A549 (cell line): Measurements from ENCODE around the gene ARHGAP26. TPM values are rescaled to one million over a fixed set of nuclear protein-coding genes. Genes with fewer than 3 reads are reported as not detected.

Experiments used
- ATAC-seq, 2 experiments: fragments of 200-7000 bp in 1 of 2; fragments of >200 bp in 1 of 2; cut with Nextera tagmentation in 1 of 2; cut with Tn5 transposase in 1 of 2; 3 replicates each; pipeline versions ENCODE4 v1.8.0 to v1.9.1; 2018 to 2020; ENCODE audit warnings: mild to moderate bottlenecking in 1 of 2, moderate library complexity in 1 of 2
- CTCF ChIA-PET: fragments of 300-600 bp; sonication (Branson Sonifier 250); formaldehyde crosslinking; extraction: SDS; loops from one replicate; lab custom pipeline; 2021; ENCODE audit warnings: antibody characterized with exemption, inconsistent platforms; lab: Yijun Ruan, JAX
- POLR2A ChIA-PET: fragments of 350-600 bp; formaldehyde crosslinking; extraction: SDS; loops from one replicate; lab custom pipeline; 2021; ENCODE audit warnings: antibody characterized with exemption, inconsistent platforms; lab: Yijun Ruan, JAX
- DNase-seq, 2 experiments: peaks; one replicate each; pipeline versions ENCODE4 v3.0.0 to v3.0.0-alpha.2; 2011 to 2016; ENCODE audit warnings: low read depth in 1 of 2, low spot score in 1 of 2
- FAIRE-seq: peaks from 2 replicates; lab custom pipeline; 2011; peaks lifted over from hg19 to GRCh38; lab: Jason Lieb, UNC
- H3K27ac ChIP-seq, 2 experiments: fragments of >200 bp; sonication (Bioruptor Twin); formaldehyde crosslinking; 3 replicates each; pipeline ENCODE4 v1.5.1; 2016 to 2017
- H3K4me1 ChIP-seq: fragments of >200 bp; sonication (Bioruptor Twin); formaldehyde crosslinking; 3 replicates; pipeline ENCODE4 v1.6.1; 2016
- H3K4me2 ChIP-seq: fragments of >200 bp; sonication (Bioruptor Twin); formaldehyde crosslinking; 3 replicates; pipeline ENCODE4 v1.6.1; 2016
- H3K4me3 ChIP-seq: fragments of >200 bp; sonication (Bioruptor Twin); formaldehyde crosslinking; 3 replicates; pipeline ENCODE4 v1.5.1; 2016
- H3K9me3 ChIP-seq: fragments of >200 bp; sonication (Bioruptor Twin); formaldehyde crosslinking; 3 replicates; pipeline ENCODE4 v1.6.1; 2016
- BHLHE40 ChIP-seq: IDR thresholded peaks from 2 replicates; pipeline ENCODE4 v1.6.1; 2012; ENCODE audit warnings: low read depth, low read length, inconsistent platforms
- CBX2 ChIP-seq: fragments of 200-600 bp; sonication (generic); IDR thresholded peaks from 2 replicates; pipeline ENCODE4 v1.6.1; 2016; ENCODE audit warnings: low read depth, mild to moderate bottlenecking, borderline replicate concordance
- CHD4 ChIP-seq: fragments of 200-600 bp; sonication (generic); IDR thresholded peaks from 2 replicates; pipeline ENCODE4 v1.6.1; 2016; ENCODE audit warnings: antibody characterized with exemption, mild to moderate bottlenecking, borderline replicate concordance
- EHF ChIP-seq: fragments of 250-450 bp; sonication (Bioruptor Pico); IDR thresholded peaks from 2 replicates; pipeline ENCODE4 v1.5.0; 2020; ENCODE audit warnings: mild to moderate bottlenecking
- EHMT2 ChIP-seq: fragments of 200-600 bp; sonication (generic); IDR thresholded peaks from 2 replicates; pipeline ENCODE4 v1.6.1; 2016; ENCODE audit warnings: antibody characterized with exemption, low read depth, mild to moderate bottlenecking, moderate library complexity
- FOXS1 ChIP-seq: fragments of 250-450 bp; sonication (Bioruptor Pico); IDR thresholded peaks from 2 replicates; pipeline ENCODE4 v1.5.0; 2020; ENCODE audit warnings: mild to moderate bottlenecking, moderate library complexity
- GATA3 ChIP-seq: IDR thresholded peaks from 2 replicates; pipeline ENCODE4 v1.6.1; 2012; ENCODE audit warnings: borderline replicate concordance
- JUNB ChIP-seq: fragments of >200 bp; sonication (Bioruptor Twin); formaldehyde crosslinking; IDR thresholded peaks from 2 replicates; pipeline ENCODE4 v1.6.1; 2016
- KDM1A ChIP-seq: fragments of 200-600 bp; sonication (generic); IDR thresholded peaks from 2 replicates; pipeline ENCODE4 v1.6.1; 2016; ENCODE audit warnings: low read depth, mild to moderate bottlenecking
- MAX ChIP-seq: IDR thresholded peaks from 2 replicates; pipeline ENCODE4 v1.6.1; 2012
- MAZ ChIP-seq: fragments of 150-350 bp; IDR thresholded peaks from 2 replicates; pipeline ENCODE4 v1.6.1; 2014; ENCODE audit warnings: antibody characterized with exemption, low read depth, low read length, borderline replicate concordance
- RARB ChIP-seq: fragments of 250-450 bp; sonication (Bioruptor Pico); IDR thresholded peaks from 2 replicates; pipeline ENCODE4 v1.8.0; 2021; ENCODE audit warnings: mild to moderate bottlenecking, moderate library complexity
- REST ChIP-seq: fragments of 200-600 bp; sonication (generic); IDR thresholded peaks from 2 replicates; pipeline ENCODE4 v1.6.1; 2016; ENCODE audit warnings: antibody characterized with exemption, mild to moderate bottlenecking, moderate library complexity
- ZC3H11A ChIP-seq: fragments of 450-650 bp; IDR thresholded peaks from 2 replicates; pipeline ENCODE4 v1.6.1; 2014; ENCODE audit warnings: antibody characterized with exemption, mild to moderate bottlenecking
- ZFP36 ChIP-seq: fragments of 450-650 bp; IDR thresholded peaks from 2 replicates; pipeline ENCODE4 v1.6.1; 2014; ENCODE audit warnings: borderline replicate concordance; ENCODE audit not compliant: partially characterized antibody
- ZNF302 ChIP-seq: fragments of 250-450 bp; sonication (Bioruptor Pico); IDR thresholded peaks from 2 replicates; pipeline ENCODE4 v1.9.0; 2021; ENCODE audit warnings: inconsistent platforms, mild to moderate bottlenecking, moderate library complexity
- ZSCAN20 ChIP-seq: fragments of 250-450 bp; sonication (Bioruptor Pico); IDR thresholded peaks from 2 replicates; pipeline ENCODE4 v1.8.0; 2022; ENCODE audit warnings: mild to moderate bottlenecking, moderate library complexity
- WGBS: methylation state at CpG from one replicate; pipeline ENCODE4 v1.1.6; 2017; ENCODE audit errors: missing lambda C conversion rate; 5-methylcytosine and 5-hydroxymethylcytosine counted together
- polyA plus RNA-seq, 4 experiments: library from polyadenylated mRNA; depleted of rRNA in 3 of 4; stranded (reverse); fragments of >200 nt; fragmentation: RNase III in 1 of 4; extraction: RNeasy Plus Mini Kit Qiagen cat#74134 plus additional on column Dnase treatment in 1 of 4; gene quantifications; 2 replicates in 3 of 4; 3 replicates in 1 of 4; pipeline ENCODE4 v1.2.3, GENCODE V29; 2011 to 2017
- TF ChIP-seq, protein P1 (sequence below): fragments of >200 bp; sonication (Bioruptor Twin); formaldehyde crosslinking; IDR thresholded peaks from 3 replicates; pipeline ENCODE4 v1.6.1; 2016
- TF ChIP-seq, protein P2 (sequence below): fragments of >200 bp; sonication (Bioruptor Twin); formaldehyde crosslinking; IDR thresholded peaks from 3 replicates; pipeline ENCODE4 v1.5.1; 2016

ARHGAP26 gene
- polyA plus RNA-seq, 2 of the 4 experiments (the other 2 are of a cell fraction), result 6.6 to 19.1 TPM

DNA sequence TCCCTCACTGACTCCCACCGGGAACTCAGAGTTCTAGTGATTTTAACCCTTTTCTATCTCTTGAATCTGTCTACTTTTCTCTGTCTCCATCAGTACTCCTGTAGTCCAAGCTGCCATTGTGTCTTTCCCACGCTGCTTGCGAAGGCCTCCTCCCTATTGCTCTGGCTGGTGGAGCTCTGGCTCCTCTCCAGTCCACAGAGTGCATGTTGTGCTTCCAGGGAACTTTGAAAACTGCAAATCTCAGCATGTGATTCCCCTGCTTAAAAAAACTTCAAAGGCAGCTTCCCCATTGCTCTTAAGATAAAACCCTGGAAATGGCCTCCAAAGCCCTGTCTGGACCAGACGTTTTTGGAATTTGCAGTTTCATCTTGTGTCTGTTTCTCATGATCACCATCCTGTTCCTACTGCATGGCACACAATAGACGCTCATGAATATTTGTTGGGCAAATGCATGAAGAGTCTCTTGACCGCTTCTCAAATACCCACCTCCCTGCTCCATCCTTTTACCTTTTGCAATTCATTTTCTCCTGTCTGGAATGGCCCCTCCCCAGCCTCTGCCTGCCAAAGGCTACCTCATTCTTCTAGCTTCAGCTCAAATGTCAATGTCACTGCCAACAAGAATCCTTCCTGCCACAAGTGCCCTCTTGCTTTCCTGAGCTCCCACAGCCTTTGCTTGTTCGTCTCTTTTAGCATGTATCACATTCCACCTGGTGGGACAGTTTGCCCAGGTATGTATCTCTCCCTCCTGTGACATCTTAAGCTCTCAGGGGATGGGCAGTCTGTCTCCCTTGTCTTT, 293.2 kb downstream of the ARHGAP26 start:
- TF ChIP-seq MAX, result no peak
- TF ChIP-seq, protein P1, sequence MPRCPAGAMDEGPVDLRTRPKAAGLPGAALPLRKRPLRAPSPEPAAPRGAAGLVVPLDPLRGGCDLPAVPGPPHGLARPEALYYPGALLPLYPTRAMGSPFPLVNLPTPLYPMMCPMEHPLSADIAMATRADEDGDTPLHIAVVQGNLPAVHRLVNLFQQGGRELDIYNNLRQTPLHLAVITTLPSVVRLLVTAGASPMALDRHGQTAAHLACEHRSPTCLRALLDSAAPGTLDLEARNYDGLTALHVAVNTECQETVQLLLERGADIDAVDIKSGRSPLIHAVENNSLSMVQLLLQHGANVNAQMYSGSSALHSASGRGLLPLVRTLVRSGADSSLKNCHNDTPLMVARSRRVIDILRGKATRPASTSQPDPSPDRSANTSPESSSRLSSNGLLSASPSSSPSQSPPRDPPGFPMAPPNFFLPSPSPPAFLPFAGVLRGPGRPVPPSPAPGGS, result no peak
- TF ChIP-seq CHD4, result no peak
- TF ChIP-seq ZFP36, result no peak
- TF ChIP-seq MAZ, result no peak
- no peak for TF ChIP-seq EHF (CRISPR knock-in tag)
- no peak for TF ChIP-seq ZNF302
- TF ChIP-seq CBX2, result no peak
- no peak for TF ChIP-seq REST
- TF ChIP-seq JUNB, result no peak
- no peak for TF ChIP-seq ZSCAN20 (CRISPR knock-in tag)
- TF ChIP-seq FOXS1 (CRISPR knock-in tag), result no peak
- no peak for TF ChIP-seq EHMT2
- TF ChIP-seq BHLHE40, result no peak
- 85% methylated on average over 7 of the region's 7 CpGs for WGBS
- Histone ChIP-seq H3K4me2 (peak overlapping the region; percentile 41; the same call in 2 of the 3 replicates), H3K4me1 (peaks cover 58% of the 10 kb centered on the region), H3K9me3 (no peaks in the 10 kb centered on the region), H3K27ac (peak overlapping the region; percentile 39 to 51; a peak in 4 of 6 replicates), H3K4me3 (no peak overlapping the region)
- ATAC-seq, result no peak
- ChIA-PET CTCF (interaction anchor here (0.6 to 1.6 kb wide), 2 partner anchors 11 to 123 kb away, joined by 3 to 4 read pairs; no protein-coding TSS in a partner anchor), POLR2A (no interaction called here)
- FAIRE-seq, result no peak
- DNase-seq, result no peak

GRCh38 chr5:143064218-143064641, 294.1 kb downstream of the ARHGAP26 start:
- CTCF ChIA-PET, result interaction anchor here (0.6 to 0.9 kb wide), 3 partner anchors 47 to 413 kb away, joined by 3 read pairs; no protein-coding TSS in a partner anchor
- ATAC-seq, result peak; percentile 28 to 36; a peak in 3 of 6 replicates
- no peak for FAIRE-seq
- WGBS, result 47% methylated on average over 5 of the region's 5 CpGs
- TF ChIP-seq KDM1A, result no peak
- no peak for TF ChIP-seq RARB
- TF ChIP-seq, protein P2, sequence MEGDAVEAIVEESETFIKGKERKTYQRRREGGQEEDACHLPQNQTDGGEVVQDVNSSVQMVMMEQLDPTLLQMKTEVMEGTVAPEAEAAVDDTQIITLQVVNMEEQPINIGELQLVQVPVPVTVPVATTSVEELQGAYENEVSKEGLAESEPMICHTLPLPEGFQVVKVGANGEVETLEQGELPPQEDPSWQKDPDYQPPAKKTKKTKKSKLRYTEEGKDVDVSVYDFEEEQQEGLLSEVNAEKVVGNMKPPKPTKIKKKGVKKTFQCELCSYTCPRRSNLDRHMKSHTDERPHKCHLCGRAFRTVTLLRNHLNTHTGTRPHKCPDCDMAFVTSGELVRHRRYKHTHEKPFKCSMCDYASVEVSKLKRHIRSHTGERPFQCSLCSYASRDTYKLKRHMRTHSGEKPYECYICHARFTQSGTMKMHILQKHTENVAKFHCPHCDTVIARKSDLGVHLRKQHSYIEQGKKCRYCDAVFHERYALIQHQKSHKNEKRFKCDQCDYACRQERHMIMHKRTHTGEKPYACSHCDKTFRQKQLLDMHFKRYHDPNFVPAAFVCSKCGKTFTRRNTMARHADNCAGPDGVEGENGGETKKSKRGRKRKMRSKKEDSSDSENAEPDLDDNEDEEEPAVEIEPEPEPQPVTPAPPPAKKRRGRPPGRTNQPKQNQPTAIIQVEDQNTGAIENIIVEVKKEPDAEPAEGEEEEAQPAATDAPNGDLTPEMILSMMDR, result no peak
- no peak for TF ChIP-seq EHF (CRISPR knock-in tag)
- TF ChIP-seq ZNF302, result no peak
- no peak for TF ChIP-seq ZC3H11A
- TF ChIP-seq GATA3, result no peak
- no peak for TF ChIP-seq REST
- H3K9me3 ChIP-seq, result no peaks in the 10 kb centered on the region
- POLR2A ChIA-PET, result interaction anchor here (0.7 kb wide), 1 partner anchor 849 kb away, joined by 4 read pairs; no protein-coding TSS in a partner anchor
- DNase-seq, result peak in 1 of 2 experiments; percentile 21
- H3K27ac ChIP-seq, result peak overlapping the region; percentile 39 to 51; a peak in 4 of 6 replicates
- peak overlapping the region; percentile 41 for H3K4me2 ChIP-seq
- H3K4me1 ChIP-seq, result peaks cover 58% of the 10 kb centered on the region
- no peak overlapping the region for H3K4me3 ChIP-seq
